CD4-positive, CD25-positive, alpha-beta regulatory T cell (primary cell): ENCODE measurements around the gene CACNA1F. TPM values are rescaled to one million over a fixed set of nuclear protein-coding genes. Genes with fewer than 3 reads are reported as not detected.
A peak's percentile ranks its signal among the peaks of the same experiment; 100 is the strongest.

Experiments used
- ATAC-seq, 2 donors: fragments of 150-1000 bp; cut with Tn5 transposase; one replicate each; pipeline ENCODE4 v1.10.0; 2021; ENCODE audit warnings: low read depth in 2 of 2, moderate number of reproducible peaks in 2 of 2, moderate library complexity in 1 of 2
- DNase-seq, 3 donors: peaks; one replicate each; pipeline versions ENCODE4 v3.0.0 to v3.0.0-alpha.2; 2012 to 2022; ENCODE audit warnings: mixed read lengths in 1 of 3
- H3K27ac ChIP-seq: one replicate; pipeline ENCODE4 v1.7.0; 2013; ENCODE audit warnings: mild to moderate bottlenecking, low read length; ENCODE audit not compliant: insufficient read depth, poor library complexity, severe bottlenecking
- H3K27me3 ChIP-seq: one replicate; pipeline ENCODE4 v1.7.0; 2013; ENCODE audit warnings: low read length; ENCODE audit not compliant: control insufficient read depth, insufficient read depth
- H3K36me3 ChIP-seq: one replicate; pipeline ENCODE4 v1.7.0; 2013; ENCODE audit warnings: mild to moderate bottlenecking, low read length, moderate library complexity; ENCODE audit not compliant: control insufficient read depth, insufficient read depth
- H3K4me1 ChIP-seq: 2 replicates; pipeline ENCODE4 v1.7.0; 2013; ENCODE audit warnings: mild to moderate bottlenecking, low read length; ENCODE audit not compliant: insufficient read depth, control insufficient read depth, poor library complexity, severe bottlenecking
- H3K4me3 ChIP-seq: one replicate; pipeline ENCODE4 v1.7.0; 2013; ENCODE audit warnings: low read depth, mild to moderate bottlenecking, low read length, moderate library complexity
- H3K9me3 ChIP-seq, 2 experiments: 1 replicate in 1 of 2; 2 replicates in 1 of 2; pipeline ENCODE4 v1.7.0; 2013; ENCODE audit warnings: low read length in 2 of 2, mild to moderate bottlenecking in 1 of 2, moderate library complexity in 1 of 2; ENCODE audit not compliant: control insufficient read depth in 2 of 2
- H3K27ac Mint-ChIP-seq, 3 donors: one replicate each; pipeline ENCODE4 v1.8.0; 2020 to 2022; ENCODE audit warnings: mild to moderate bottlenecking in 3 of 3, mixed read lengths in 3 of 3, moderate library complexity in 2 of 3
- H3K27me3 Mint-ChIP-seq: one replicate; pipeline ENCODE4 v1.8.0; 2022; ENCODE audit warnings: mild to moderate bottlenecking, mixed read lengths
- H3K36me3 Mint-ChIP-seq: one replicate; pipeline ENCODE4 v1.8.0; 2020; ENCODE audit warnings: mixed read lengths
- H3K4me1 Mint-ChIP-seq, 4 donors: one replicate each; pipeline ENCODE4 v1.8.0; 2020 to 2022; ENCODE audit warnings: mixed read lengths in 4 of 4, mild to moderate bottlenecking in 1 of 4
- H3K4me3 Mint-ChIP-seq, 4 donors: one replicate each; pipeline ENCODE4 v1.8.0; 2020 to 2022; ENCODE audit warnings: mild to moderate bottlenecking in 4 of 4, mixed read lengths in 4 of 4, moderate library complexity in 3 of 4
- H3K9me3 Mint-ChIP-seq, 7 donors: one replicate each; pipeline ENCODE4 v1.8.0; 2020 to 2022; ENCODE audit warnings: mixed read lengths in 7 of 7, mild to moderate bottlenecking in 3 of 7, moderate library complexity in 2 of 7
- polyA plus RNA-seq, 4 donors: library from polyadenylated mRNA; unstranded; fragments of 300-500 nt; fragmentation: Illumina TruSeq; gene quantifications; one replicate each; pipeline ENCODE4 v1.2.3, GENCODE V29; 2021
- total RNA-seq: library from RNA; stranded (reverse); gene quantifications from one replicate; pipeline ENCODE4 v1.2.3, GENCODE V29; 2022

Gene CACNA1F
- total and polyA plus RNA-seq, 5 donors from 2014 or later: 0.69 TPM; not detected in 4

DNA sequence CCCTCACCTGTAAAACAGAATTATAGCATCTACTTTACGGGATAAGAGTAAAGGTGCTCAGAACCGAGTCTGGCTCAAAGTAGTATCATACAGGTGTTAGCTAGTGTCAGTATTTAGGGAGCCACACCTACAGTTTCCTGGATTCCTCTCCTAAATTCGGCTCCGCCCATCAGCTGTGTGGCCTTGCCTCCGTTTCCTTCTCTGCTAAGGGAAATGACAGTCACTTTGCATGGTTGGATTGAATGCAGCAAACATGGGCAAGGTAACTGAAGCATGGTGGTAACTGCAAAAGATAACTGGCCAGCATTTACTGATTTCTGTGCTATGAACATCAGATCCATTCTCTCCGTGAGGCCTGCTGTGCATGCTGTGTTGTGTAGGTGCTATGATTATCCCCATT lies 39.3 kb upstream of the CACNA1F start:
- H3K27me3 Mint-ChIP-seq: no peaks in the 10 kb centered on the region

GRCh38 chrX:49271341-49271740 lies 38.2 kb upstream of the CACNA1F start:
- peaks cover 8% of the 10 kb centered on the region for H3K36me3 Mint-ChIP-seq
- Histone ChIP-seq H3K4me3 (peak overlapping the region; percentile 81), H3K9me3 (no peaks in the 10 kb centered on the region), H3K36me3 (no peaks in the 10 kb centered on the region), H3K27me3 (no peaks in the 10 kb centered on the region), H3K4me1 (peaks cover 77% of the 10 kb centered on the region), H3K27ac (peak overlapping the region; percentile 97)
- no peaks in the 10 kb centered on the region for H3K27me3 Mint-ChIP-seq
- peak overlapping the region; percentile 75 to 98 (median 93) for H3K27ac Mint-ChIP-seq
- ATAC-seq (no peak), DNase-seq (peak in 1 of 3 donors; percentile 56)
- H3K4me1 Mint-ChIP-seq: peaks cover 0 to 77% (median 34%) of the 10 kb centered on the region in 4 donors
- peak overlapping the region; percentile 76 to 89 (median 84) for H3K4me3 Mint-ChIP-seq
- no peaks in the 10 kb centered on the region for H3K9me3 Mint-ChIP-seq

More for the DNA sequence above, 39.3 kb upstream of the CACNA1F start:
- Histone ChIP-seq H3K4me1 (peaks cover 78% of the 10 kb centered on the region), H3K27ac (peak overlapping the region; percentile 97), H3K4me3 (peak overlapping the region; percentile 81), H3K36me3 (no peaks in the 10 kb centered on the region), H3K9me3 (no peaks in the 10 kb centered on the region), H3K27me3 (no peaks in the 10 kb centered on the region)
- peak overlapping the region; percentile 90 to 98 (median 93) for H3K27ac Mint-ChIP-seq
- no peaks in the 10 kb centered on the region for H3K9me3 Mint-ChIP-seq
- H3K36me3 Mint-ChIP-seq: peaks cover 8% of the 10 kb centered on the region
- peaks cover 4 to 78% (median 39%) of the 10 kb centered on the region in 4 donors for H3K4me1 Mint-ChIP-seq
- DNase-seq: peak in 2 of 3 donors; percentile 46 to 89
- peak overlapping the region; percentile 76 to 89 (median 84) for H3K4me3 Mint-ChIP-seq
- ATAC-seq: no peak

GRCh38 chrX:49270249-49270921 lies 37.2 kb upstream of the CACNA1F start:
- H3K9me3 ChIP-seq: no peaks in the 10 kb centered on the region
- Mint-ChIP-seq H3K4me1 (peaks cover 0 to 75% (median 29%) of the 10 kb centered on the region in 4 donors), H3K27ac (peak overlapping the region; percentile 75 to 98 (median 93)), H3K9me3 (no peaks in the 10 kb centered on the region), H3K36me3 (peaks cover 8% of the 10 kb centered on the region), H3K27me3 (no peaks in the 10 kb centered on the region), H3K4me3 (peak overlapping the region; percentile 76 to 89 (median 84))
- H3K4me1 ChIP-seq: peaks cover 77% of the 10 kb centered on the region
- DNase-seq (no peak), ATAC-seq (no peak)
- H3K27me3 ChIP-seq: no peaks in the 10 kb centered on the region
- no peaks in the 10 kb centered on the region for H3K36me3 ChIP-seq
- H3K27ac ChIP-seq: peak overlapping the region; percentile 97
- peak overlapping the region; percentile 81 for H3K4me3 ChIP-seq

DNA sequence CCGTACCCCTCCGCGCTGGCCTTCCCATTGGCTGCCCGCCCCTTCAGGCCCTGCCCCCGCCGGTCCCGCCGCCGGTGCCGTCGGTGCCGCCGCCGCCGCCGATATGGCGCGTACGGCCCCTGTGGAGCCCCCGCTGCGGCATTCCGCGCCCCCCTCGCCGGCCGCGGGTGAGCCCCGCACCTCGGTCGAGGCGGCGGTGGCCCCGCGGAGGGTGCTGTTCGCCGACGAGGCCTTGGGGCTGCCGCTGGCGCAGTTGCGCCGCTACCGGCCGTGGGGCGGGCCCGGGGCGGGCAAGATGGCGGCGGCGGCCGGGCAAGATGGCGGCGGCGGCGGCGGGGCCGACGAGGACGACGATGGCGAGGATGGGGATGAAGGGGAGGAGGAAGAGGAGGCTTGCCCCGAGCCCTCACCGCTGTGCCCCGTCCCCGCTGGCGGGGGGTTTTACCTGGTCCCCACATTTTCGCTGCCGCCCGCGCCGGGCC lies 36.7 kb upstream of the CACNA1F start, which contains the start of gene PPP1R3F:
Gene PPP1R3F (plus strand): TSS at position 27 of the 482 bp plus-strand sequence. CDS start 77 bp downstream, at position 104.
- H3K27me3 Mint-ChIP-seq: no peaks in the 10 kb centered on the region
- peak in 1 of 3 donors; percentile 43 for DNase-seq
- Histone ChIP-seq H3K4me1 (peaks cover 76% of the 10 kb centered on the region), H3K4me3 (peak within 1 kb of the TSS; percentile 85), H3K9me3 (no peaks in the 10 kb centered on the region), H3K27ac (peak within 1 kb of the TSS; percentile 97), H3K27me3 (no peaks in the 10 kb centered on the region), H3K36me3 (no peaks in the 10 kb centered on the region)
- peak within 1 kb of the TSS; percentile 89 to 100 (median 96) for H3K4me3 Mint-ChIP-seq
- peak within 1 kb of the TSS; percentile 98 to 100 (median 99) for H3K27ac Mint-ChIP-seq
- ATAC-seq: no peak
- H3K9me3 Mint-ChIP-seq: no peaks in the 10 kb centered on the region
- H3K4me1 Mint-ChIP-seq: peaks cover 0 to 75% (median 24%) of the 10 kb centered on the region in 4 donors
- peaks cover 6% of the 10 kb centered on the region for H3K36me3 Mint-ChIP-seq

- peaks cover 70% of the 10 kb centered on the region for H3K4me1 ChIP-seq
- H3K4me3 ChIP-seq: peak overlapping the region; percentile 85
- ATAC-seq (peak; percentile 75), DNase-seq (peak; percentile 92 to 97 (median 95))
- H3K36me3 ChIP-seq: no peaks in the 10 kb centered on the region
- peaks cover 4% of the 10 kb centered on the region for H3K36me3 Mint-ChIP-seq
- peaks cover 0 to 70% (median 20%) of the 10 kb centered on the region in 4 donors for H3K4me1 Mint-ChIP-seq
- no peaks in the 10 kb centered on the region for H3K9me3 Mint-ChIP-seq
- peak overlapping the region; percentile 89 to 100 (median 96) for H3K4me3 Mint-ChIP-seq
- H3K27me3 ChIP-seq: no peaks in the 10 kb centered on the region
- no peaks in the 10 kb centered on the region for H3K9me3 ChIP-seq
- H3K27ac Mint-ChIP-seq: peak overlapping the region; percentile 98 to 100 (median 99)
- H3K27ac ChIP-seq: peak overlapping the region; percentile 97
- no peaks in the 10 kb centered on the region for H3K27me3 Mint-ChIP-seq
Observed at GRCh38 chrX:49269010-49269766, 36.0 kb upstream of the CACNA1F start.

DNA sequence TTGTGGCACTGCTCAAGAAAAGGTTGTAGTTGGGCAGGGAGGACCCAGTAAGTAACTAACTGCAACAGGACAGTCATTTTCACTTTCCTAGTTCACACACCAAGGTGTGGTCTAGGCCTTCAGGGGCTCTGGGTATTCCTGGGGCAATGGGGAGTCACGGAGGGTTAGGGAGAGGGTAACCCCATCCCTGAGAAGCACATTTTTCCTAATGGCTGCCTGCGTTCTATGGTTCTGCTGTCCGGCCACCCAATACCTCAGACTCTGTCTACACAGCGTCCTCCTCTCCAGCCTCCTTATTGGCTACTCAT lies 35.5 kb upstream of the CACNA1F start:
- DNase-seq (no peak), ATAC-seq (no peak)
- Mint-ChIP-seq H3K27ac (peak overlapping the region; percentile 98 to 100 (median 99)), H3K27me3 (no peaks in the 10 kb centered on the region), H3K4me1 (peaks cover 0 to 64% (median 20%) of the 10 kb centered on the region in 4 donors), H3K4me3 (peak overlapping the region; percentile 89 to 100 (median 96)), H3K9me3 (no peaks in the 10 kb centered on the region), H3K36me3 (peaks cover 9% of the 10 kb centered on the region)
- H3K27me3 ChIP-seq: no peaks in the 10 kb centered on the region
- peak overlapping the region; percentile 97 for H3K27ac ChIP-seq
- no peaks in the 10 kb centered on the region for H3K36me3 ChIP-seq
- H3K4me1 ChIP-seq: peaks cover 65% of the 10 kb centered on the region
- peak overlapping the region; percentile 85 for H3K4me3 ChIP-seq
- H3K9me3 ChIP-seq: no peaks in the 10 kb centered on the region

GRCh38 chrX:49266523-49267445 lies 33.6 kb upstream of the CACNA1F start:
- DNase-seq (peak in 1 of 3 donors; percentile 71), ATAC-seq (no peak)
- Histone ChIP-seq H3K36me3 (no peaks in the 10 kb centered on the region), H3K9me3 (no peaks in the 10 kb centered on the region), H3K4me3 (peak overlapping the region; percentile 40), H3K4me1 (peaks cover 53% of the 10 kb centered on the region), H3K27me3 (no peaks in the 10 kb centered on the region), H3K27ac (peak overlapping the region; percentile 97)
- no peaks in the 10 kb centered on the region for H3K27me3 Mint-ChIP-seq
- H3K4me3 Mint-ChIP-seq: peak overlapping the region; percentile 89 to 100 (median 98)
- peaks cover 0 to 50% (median 11%) of the 10 kb centered on the region in 4 donors for H3K4me1 Mint-ChIP-seq
- no peaks in the 10 kb centered on the region for H3K9me3 Mint-ChIP-seq
- H3K36me3 Mint-ChIP-seq: peaks cover 23% of the 10 kb centered on the region
- peak overlapping the region; percentile 76 to 100 (median 99) for H3K27ac Mint-ChIP-seq
